CD4-positive, alpha-beta T cell treated with Interleukin-15 for 4 hours (primary cell): ENCODE data around the gene EFNA3.
"Not testable (repeated sequence)": the region's sequence is repeated elsewhere in the genome, so short reads cannot be mapped to it uniquely, and the experiment has no call there.

Experiments
- DNase-seq: peaks from one replicate; pipeline ENCODE4 v3.0.0-alpha.2; 2020; ENCODE audit warnings: low spot score

The EFNA3 gene

DNA sequence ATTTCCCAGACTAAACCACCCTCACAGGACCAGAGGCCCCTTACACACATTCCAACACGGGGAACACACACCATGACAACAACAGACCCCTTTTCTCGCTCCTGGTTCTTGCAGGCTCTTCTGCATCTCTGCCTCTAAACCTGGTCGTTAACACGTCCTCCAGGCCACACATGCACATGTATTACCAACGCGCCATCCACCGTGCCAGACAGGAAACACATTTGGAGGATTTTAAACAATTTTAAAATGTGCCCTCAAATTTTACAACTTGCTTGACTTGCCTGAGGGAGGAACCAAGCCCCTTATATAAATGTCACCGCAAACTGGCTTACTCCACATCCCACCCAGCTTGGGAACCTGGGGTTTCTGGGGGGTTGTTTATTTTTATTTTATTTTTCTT is 32.2 kb downstream of the EFNA3 start:
- no peak for DNase-seq

- DNase-seq: no peak
These were observed 34.9 kb downstream of the EFNA3 start for GRCh38 chr1:155113450-155113980.

DNA sequence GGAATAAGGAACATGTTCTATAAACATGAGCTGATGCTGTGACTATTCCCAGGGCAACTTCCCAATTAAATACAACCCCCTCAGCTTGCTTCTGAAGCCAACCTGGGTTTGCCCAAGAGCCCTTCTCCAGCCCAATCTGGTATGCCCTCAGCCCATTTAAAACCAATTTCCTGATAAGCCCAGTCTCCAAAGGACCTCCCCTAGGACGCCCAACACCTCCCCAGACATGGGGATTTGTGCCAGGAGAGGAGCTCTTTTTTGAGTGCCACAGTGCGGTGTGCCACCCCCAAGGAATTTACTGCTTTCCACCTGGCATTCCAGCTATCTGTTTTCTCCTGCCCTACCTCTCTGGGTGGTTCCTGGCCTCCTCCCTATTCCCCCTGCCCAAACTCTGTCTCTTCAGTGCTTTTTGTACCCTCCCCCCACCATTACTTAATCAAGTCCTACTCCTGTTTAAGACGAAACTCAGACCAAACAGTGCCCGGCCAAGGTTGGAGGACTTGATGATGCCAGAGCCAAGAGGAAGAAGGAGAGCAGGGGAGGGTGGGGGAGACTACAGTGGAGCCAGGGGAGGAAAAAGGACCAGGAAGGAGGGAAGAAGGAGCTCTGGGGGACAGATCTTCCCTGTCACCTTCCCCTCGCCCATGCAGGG is 37.6 kb downstream of the EFNA3 start:
- DNase-seq: no peak

DNA sequence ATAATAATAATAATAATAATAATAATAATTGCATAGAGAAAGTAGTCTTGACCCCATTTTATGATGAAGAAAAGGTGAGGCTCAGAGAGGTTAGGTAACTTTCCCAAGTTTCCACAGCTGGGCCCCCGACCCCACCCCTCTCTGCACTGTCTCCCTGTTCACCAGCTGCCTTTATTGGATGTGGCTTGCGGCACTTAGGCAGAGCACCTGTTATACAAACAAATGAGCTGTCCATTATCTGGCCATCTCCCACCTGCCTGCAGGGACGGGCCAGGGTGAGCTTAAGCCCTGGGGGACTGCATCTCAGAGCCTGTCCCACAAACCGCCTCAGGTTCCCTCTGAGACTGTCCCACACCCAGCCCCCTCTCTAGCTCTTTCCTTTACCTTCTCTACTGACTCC is 39.0 kb downstream of the EFNA3 start:
- no peak for DNase-seq

DNA sequence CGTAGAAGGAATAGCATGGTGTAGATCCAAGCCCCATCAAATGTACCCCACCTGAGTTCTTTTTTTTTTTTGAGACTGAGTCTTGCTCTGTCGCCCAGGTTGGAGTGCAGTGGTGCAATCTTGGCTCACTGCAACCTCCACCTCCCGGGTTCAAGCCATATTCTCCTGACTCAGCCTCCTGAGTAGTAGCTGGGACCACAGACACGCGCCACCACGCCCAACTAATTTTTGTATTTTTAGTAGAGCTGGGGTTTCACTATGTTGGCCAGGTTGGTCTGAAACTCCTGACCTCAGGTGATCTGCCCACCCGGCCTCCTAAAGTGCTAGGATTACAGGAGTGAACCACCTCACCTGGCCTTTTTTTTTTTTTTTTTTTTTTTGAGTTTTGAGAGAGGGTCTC is 39.5 kb downstream of the EFNA3 start:
- not testable (repeated sequence) for DNase-seq

DNA sequence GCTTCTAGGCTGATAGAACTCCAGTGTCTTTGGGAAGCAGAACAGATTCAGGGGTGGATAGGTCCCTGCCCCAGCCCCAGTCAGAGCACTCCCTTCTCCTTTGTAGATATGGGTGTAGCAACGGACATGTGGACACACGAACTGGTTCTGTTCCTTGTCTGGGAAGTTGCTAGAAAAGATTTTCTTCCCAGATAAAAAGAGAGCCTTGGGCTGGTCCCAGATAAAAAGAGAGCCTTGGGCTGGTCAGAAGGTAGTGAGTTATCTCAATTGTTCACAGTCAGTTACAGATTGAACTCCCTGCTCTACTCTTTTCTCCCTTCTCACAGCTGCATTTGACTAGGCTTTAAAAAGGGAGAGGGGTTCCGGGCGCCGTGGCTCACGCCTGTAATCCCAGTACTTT is 41.6 kb downstream of the EFNA3 start:
- no peak for DNase-seq

- DNase-seq: no peak
These were observed 42.6 kb downstream of the EFNA3 start for GRCh38 chr1:155121249-155121648.

GRCh38 chr1:155122308-155122707 is 43.7 kb downstream of the EFNA3 start:
- no peak for DNase-seq

DNA sequence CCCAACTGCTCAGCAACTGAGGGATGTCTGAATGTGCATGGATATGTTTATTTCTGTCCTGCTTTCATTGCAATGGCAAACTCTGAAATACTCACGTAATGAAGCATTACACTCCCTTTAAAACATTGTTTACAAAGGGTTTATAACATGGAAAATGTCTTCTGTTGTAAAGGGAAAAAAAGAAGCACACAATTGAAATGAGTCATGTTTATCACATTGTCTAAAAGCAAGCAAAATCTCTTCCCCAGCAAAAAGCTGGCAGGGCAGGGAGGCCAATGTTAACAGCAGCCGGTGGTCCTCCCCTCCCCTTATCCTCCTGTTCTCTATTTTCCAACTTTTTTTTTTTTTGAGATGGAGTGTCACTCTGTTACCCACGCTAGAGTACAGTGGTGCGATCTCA is 45.2 kb downstream of the EFNA3 start:
- no peak for DNase-seq

DNA sequence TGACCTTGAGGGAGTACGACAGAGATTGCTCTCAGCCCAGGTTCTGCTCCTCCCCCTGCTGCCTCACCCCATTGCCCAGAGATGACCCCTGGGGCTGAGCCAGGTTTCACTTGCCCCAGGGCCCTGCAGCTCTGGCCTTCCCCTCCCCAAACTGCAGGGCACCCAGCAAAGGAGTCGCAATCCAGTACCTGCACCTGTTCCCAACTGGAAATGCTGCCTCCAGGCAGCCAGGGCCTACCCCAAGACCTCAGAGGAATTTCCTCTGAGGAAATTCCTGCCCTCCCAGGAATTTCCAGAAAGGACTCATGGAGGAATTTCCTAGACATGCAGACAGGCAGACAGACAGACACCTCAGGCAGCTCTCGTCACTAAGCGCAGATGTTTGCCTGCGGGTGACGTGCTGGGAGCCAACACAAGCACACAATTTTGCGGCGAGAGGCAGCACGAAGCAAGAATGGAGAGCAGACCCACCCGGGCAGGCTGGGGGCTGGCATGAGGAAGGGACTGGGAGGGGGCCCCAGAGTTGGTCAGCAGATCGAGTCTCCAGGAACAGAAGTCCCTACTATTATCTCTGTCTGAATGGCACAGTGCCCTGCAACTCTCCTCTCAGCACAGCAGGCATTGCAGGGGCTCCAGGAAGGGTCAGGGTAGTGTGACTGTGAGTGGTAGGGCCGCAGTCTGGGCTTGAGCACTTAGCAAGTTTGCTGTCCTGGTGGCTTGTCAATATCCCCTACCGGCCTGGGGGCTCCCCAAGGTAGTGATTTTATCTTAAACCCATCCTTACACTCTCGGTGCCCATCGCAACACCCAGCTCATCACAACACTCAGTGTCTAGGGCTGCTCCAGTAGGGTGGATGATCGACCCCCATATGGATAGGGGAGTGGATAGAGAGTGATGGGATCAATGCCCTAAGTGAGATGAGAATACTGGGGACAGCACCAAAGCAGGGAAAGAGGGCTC is 46.1 kb downstream of the EFNA3 start:
- DNase-seq: no peak

GRCh38 chr1:155125511-155125945 is 46.9 kb downstream of the EFNA3 start:
- no peak for DNase-seq

DNA sequence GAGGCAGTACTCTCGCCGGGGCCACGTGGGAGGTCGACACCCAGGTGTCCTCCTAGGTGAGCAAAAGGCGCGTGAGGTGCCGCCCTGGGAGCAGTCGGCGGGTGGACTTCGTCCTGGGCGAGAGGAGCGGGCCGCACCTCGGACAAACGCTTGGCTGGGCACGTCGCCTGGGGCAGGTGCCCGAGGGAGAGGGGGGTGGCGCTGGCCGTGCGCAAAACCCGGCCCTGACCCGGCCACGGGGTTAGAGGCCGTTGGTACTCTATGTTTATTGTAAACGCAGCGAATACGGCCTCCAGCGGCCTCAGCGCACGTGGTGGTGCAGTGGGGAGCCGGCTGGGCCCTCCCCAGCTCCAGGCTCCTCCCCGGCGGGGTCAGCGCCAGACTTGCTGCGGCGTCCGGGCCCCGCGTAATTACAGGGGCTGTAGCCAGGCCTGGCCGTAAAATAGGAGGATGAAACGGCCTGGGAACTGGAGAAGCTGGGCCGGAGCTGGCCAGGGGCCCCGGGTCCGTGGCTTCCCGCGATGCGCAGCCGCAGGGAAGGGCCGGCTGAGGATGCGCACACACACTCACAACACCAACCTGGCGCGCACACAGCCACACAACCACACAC is 47.4 kb downstream of the EFNA3 start:
- DNase-seq: no peak

- peak; percentile 30 for DNase-seq
These were observed 48.0 kb downstream of the EFNA3 start for GRCh38 chr1:155126556-155127104.

- DNase-seq: peak; percentile 38
These were observed 48.7 kb downstream of the EFNA3 start, which contains the start of gene EFNA1 for GRCh38 chr1:155127105-155127966. TSS of gene EFNA1 (plus strand) at chr1:155127876. CDS start at chr1:155127978, 102 bp downstream.

DNA sequence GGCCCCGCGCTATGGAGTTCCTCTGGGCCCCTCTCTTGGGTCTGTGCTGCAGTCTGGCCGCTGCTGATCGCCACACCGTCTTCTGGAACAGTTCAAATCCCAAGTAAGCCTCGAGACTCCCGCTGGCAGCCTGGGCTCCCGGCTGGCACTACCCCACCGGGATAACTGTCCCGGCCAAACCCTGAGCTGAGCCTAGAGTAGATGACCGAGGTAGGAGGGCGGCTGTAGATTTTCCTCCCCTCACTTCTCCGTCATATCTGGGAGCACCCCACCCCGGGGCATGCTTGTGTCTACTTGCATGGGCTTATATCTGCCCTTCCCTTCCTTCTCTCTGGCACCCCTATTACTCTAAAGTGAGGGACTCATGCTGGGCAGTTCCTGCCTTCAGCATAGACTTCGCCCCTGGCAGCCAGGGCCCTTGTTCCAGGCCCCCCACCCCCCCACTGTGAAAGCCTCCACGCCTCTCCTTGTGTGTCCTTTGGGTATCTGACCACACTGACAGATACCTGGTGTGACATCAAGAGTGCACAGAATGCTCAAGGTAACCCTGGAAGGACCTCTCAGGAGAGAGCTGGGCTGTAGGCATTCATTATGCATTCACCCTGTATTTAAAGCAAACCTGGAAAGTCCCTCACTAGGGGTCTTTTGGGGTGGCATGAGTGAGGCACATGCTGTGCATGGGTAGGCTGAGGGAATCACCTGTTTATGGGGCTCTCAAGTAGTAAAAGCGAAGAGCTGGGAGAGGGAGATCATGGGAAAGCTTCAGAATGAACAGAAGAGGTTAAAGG is 49.5 kb downstream of the EFNA3 start:
- DNase-seq: no peak

GRCh38 chr1:155128755-155129473 is 50.3 kb downstream of the EFNA3 start:
- no peak for DNase-seq

GRCh38 chr1:155130272-155131006 is 51.8 kb downstream of the EFNA3 start:
- DNase-seq: no peak

DNA sequence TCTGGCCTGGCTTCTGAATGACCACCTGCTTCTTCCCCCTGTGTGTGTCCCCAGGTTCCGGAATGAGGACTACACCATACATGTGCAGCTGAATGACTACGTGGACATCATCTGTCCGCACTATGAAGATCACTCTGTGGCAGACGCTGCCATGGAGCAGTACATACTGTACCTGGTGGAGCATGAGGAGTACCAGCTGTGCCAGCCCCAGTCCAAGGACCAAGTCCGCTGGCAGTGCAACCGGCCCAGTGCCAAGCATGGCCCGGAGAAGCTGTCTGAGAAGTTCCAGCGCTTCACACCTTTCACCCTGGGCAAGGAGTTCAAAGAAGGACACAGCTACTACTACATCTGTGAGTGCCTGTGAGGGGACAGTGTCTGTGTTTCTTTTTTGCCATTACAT is 52.6 kb downstream of the EFNA3 start:
- DNase-seq: no peak

DNA sequence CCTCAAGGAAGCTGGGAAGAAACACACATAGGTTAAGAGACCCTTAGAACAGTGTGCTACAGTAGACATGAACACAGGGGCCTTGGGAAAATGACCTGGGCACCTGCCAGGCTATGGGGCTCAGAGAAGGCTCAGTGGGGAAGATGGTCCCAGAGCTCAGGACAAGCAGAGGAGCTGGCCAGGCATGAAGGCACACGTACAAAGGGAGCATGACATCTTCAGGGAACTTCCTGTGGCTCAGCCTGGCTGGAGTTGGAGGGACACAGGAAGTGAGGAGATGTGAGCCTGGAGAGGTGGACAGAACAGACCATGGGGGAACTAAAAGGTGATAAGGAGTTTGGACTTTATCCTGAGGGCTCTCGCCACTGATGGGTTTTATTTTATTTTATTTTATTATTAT is 53.2 kb downstream of the EFNA3 start:
- no peak for DNase-seq
